Hematopoietic multipotent progenitor cell treated with erythropoietin and hydrocortisone succinate and interleukin-3 and kit ligand, for 8 days (in vitro differentiated cells): ENCODE measurements around the gene ERG.
A peak's percentile ranks its signal among the peaks of the same experiment; 100 is the strongest.

Experiments
- DNase-seq: peaks from one replicate; pipeline ENCODE4 v3.0.0-alpha.2; 2015

ERG gene

GRCh38 chr21:38498057-38498833 is at the start of gene ERG:
Gene ERG (minus strand): TSS chr21:38498477. CDS start chr21:38498380, 97 bp downstream.
- DNase-seq = no peak

- no peak for DNase-seq
Observed at GRCh38 chr21:38544661-38545060, 46.4 kb upstream of the ERG start.

GRCh38 chr21:38542263-38542662 is 44.0 kb upstream of the ERG start:
- DNase-seq = no peak

GRCh38 chr21:38538353-38538752 is 40.1 kb upstream of the ERG start:
- DNase-seq = no peak

GRCh38 chr21:38534591-38534990 is 36.3 kb upstream of the ERG start:
- DNase-seq = no peak

- no peak for DNase-seq
Observed at GRCh38 chr21:38533887-38534286, 35.6 kb upstream of the ERG start.

- no peak for DNase-seq
Observed at GRCh38 chr21:38531591-38531990, 33.3 kb upstream of the ERG start.

GRCh38 chr21:38531039-38531541 is 32.8 kb upstream of the ERG start:
- DNase-seq = no peak

- no peak for DNase-seq
Observed at GRCh38 chr21:38527737-38528136, 29.5 kb upstream of the ERG start.

- no peak for DNase-seq
Observed at GRCh38 chr21:38525454-38525853, 27.2 kb upstream of the ERG start.

GRCh38 chr21:38524168-38525153 is 26.2 kb upstream of the ERG start:
- DNase-seq = no peak

- no peak for DNase-seq
Observed at GRCh38 chr21:38520511-38520910, 22.2 kb upstream of the ERG start.

GRCh38 chr21:38511662-38512243 is 13.5 kb upstream of the ERG start:
- peak; percentile 11 for DNase-seq

- no peak for DNase-seq
Observed at GRCh38 chr21:38511198-38511597, 12.9 kb upstream of the ERG start.

GRCh38 chr21:38507374-38507942 is 9.2 kb upstream of the ERG start:
- no peak for DNase-seq

- peak; percentile 85 for DNase-seq
Observed at GRCh38 chr21:38506661-38507281, 8.5 kb upstream of the ERG start.

GRCh38 chr21:38505654-38506523 is 7.6 kb upstream of the ERG start:
- DNase-seq = peak; percentile 85

- no peak for DNase-seq
Observed at GRCh38 chr21:38504066-38504465, 5.8 kb upstream of the ERG start.

GRCh38 chr21:38503583-38503982 is 5.3 kb upstream of the ERG start:
- no peak for DNase-seq

GRCh38 chr21:38500073-38500472 is 1.8 kb upstream of the ERG start:
- DNase-seq = no peak

GRCh38 chr21:38499296-38499695 is 1.0 kb upstream of the ERG start:
- no peak for DNase-seq
